Activated naive CD4-positive, alpha-beta T cell treated with anti-CD3 and anti-CD28 coated beads, Interleukin-2, amount 50 U/mL, for 72 hours (primary cell): ENCODE results near the gene MPZL2. TPM values are rescaled to one million over a fixed set of nuclear protein-coding genes. Genes with fewer than 3 reads are reported as not detected.

ENCODE experiments used
- ATAC-seq, 2 donors: fragments of 150-1000 bp; cut with Tn5 transposase; 2 replicates each; pipeline ENCODE4 v1.10.0; 2021; ENCODE audit warnings: mild to moderate bottlenecking in 2 of 2, moderate library complexity in 2 of 2
- DNase-seq, 2 donors: peaks; one replicate each; pipeline ENCODE4 v3.0.0; 2021 to 2022; ENCODE audit warnings: low spot score in 2 of 2
- H3K27ac Mint-ChIP-seq, 2 donors: one replicate each; pipeline ENCODE4 v1.8.0; 2022; ENCODE audit warnings: mild to moderate bottlenecking in 2 of 2, mixed read lengths in 2 of 2
- H3K36me3 Mint-ChIP-seq, 2 donors: one replicate each; pipeline ENCODE4 v1.8.0; 2022; ENCODE audit warnings: mixed read lengths in 2 of 2
- H3K9me3 Mint-ChIP-seq, 2 donors: one replicate each; pipeline ENCODE4 v1.8.0; 2022; ENCODE audit warnings: mixed read lengths in 2 of 2
- total RNA-seq, 2 donors: library from RNA; stranded (reverse); gene quantifications; one replicate each; pipeline ENCODE4 v1.2.3, GENCODE V29; 2022

Gene MPZL2
- total RNA-seq, 2 donors from 2014 or later = 39.4 to 64.1 TPM

- peak overlapping the region in 1 of 2 donors; percentile 95 for H3K27ac Mint-ChIP-seq
- H3K9me3 Mint-ChIP-seq = peaks cover 0 to 5% of the 10 kb centered on the region in 2 donors
- ATAC-seq (no peak), DNase-seq (no peak)
- peaks cover 51 to 63% of the 10 kb centered on the region in 2 donors for H3K36me3 Mint-ChIP-seq
These were observed 42.7 kb downstream of the MPZL2 start for GRCh38 chr11:118221419-118221818.

- H3K36me3 Mint-ChIP-seq = peaks cover 40 to 46% of the 10 kb centered on the region in 2 donors
- ATAC-seq = peak in 1 of 2 donors; percentile 13
- no peak for DNase-seq
These were observed 44.4 kb downstream of the MPZL2 start for GRCh38 chr11:118219732-118220131.

GRCh38 chr11:118219244-118219643 is 44.9 kb downstream of the MPZL2 start:
- ATAC-seq (no peak), DNase-seq (no peak)
- H3K36me3 Mint-ChIP-seq = peaks cover 44 to 49% of the 10 kb centered on the region in 2 donors
- no peaks in the 10 kb centered on the region for H3K9me3 Mint-ChIP-seq
- H3K27ac Mint-ChIP-seq = peak overlapping the region in 1 of 2 donors; percentile 99

More at GRCh38 chr11:118219732-118220131, 44.4 kb downstream of the MPZL2 start:
- Mint-ChIP-seq H3K27ac (peak overlapping the region in 1 of 2 donors; percentile 99), H3K9me3 (no peaks in the 10 kb centered on the region)

- H3K27ac Mint-ChIP-seq = peak overlapping the region in 1 of 2 donors; percentile 99
- H3K9me3 Mint-ChIP-seq = no peaks in the 10 kb centered on the region
- ATAC-seq (peak; percentile 68 to 74), DNase-seq (no peak)
- H3K36me3 Mint-ChIP-seq = peaks cover 48 to 50% of the 10 kb centered on the region in 2 donors
These were observed 46.5 kb downstream of the MPZL2 start for GRCh38 chr11:118217575-118217974.

- peak; percentile 82 for ATAC-seq
- H3K36me3 Mint-ChIP-seq = peaks cover 50 to 56% of the 10 kb centered on the region in 2 donors
- H3K9me3 Mint-ChIP-seq = no peaks in the 10 kb centered on the region
- peak overlapping the region in 1 of 2 donors; percentile 99 for H3K27ac Mint-ChIP-seq
- peak; percentile 57 to 79 for DNase-seq
These were observed 47.2 kb downstream of the MPZL2 start for GRCh38 chr11:118216621-118217481.

GRCh38 chr11:118215765-118216164 is 48.3 kb downstream of the MPZL2 start:
- Mint-ChIP-seq H3K36me3 (peaks cover 60 to 63% of the 10 kb centered on the region in 2 donors), H3K9me3 (no peaks in the 10 kb centered on the region), H3K27ac (peak overlapping the region in 1 of 2 donors; percentile 99)
- no peak for DNase-seq
- no peak for ATAC-seq

GRCh38 chr11:118215262-118215661 is 48.8 kb downstream of the MPZL2 start:
- H3K27ac Mint-ChIP-seq = peak overlapping the region in 1 of 2 donors; percentile 99

GRCh38 chr11:118214210-118214914 is 49.7 kb downstream of the MPZL2 start:
- no peak for DNase-seq
- peaks cover 61 to 63% of the 10 kb centered on the region in 2 donors for H3K36me3 Mint-ChIP-seq
- peak overlapping the region in 1 of 2 donors; percentile 99 for H3K27ac Mint-ChIP-seq
- H3K9me3 Mint-ChIP-seq = no peaks in the 10 kb centered on the region
- ATAC-seq = no peak

More at GRCh38 chr11:118215262-118215661, 48.8 kb downstream of the MPZL2 start:
- Mint-ChIP-seq H3K36me3 (peaks cover 63 to 65% of the 10 kb centered on the region in 2 donors), H3K9me3 (no peaks in the 10 kb centered on the region)
- DNase-seq (no peak), ATAC-seq (no peak)

GRCh38 chr11:118213781-118214180 is 50.3 kb downstream of the MPZL2 start:
- H3K27ac Mint-ChIP-seq = peak overlapping the region in 1 of 2 donors; percentile 99
- DNase-seq = no peak
- no peak for ATAC-seq
- H3K9me3 Mint-ChIP-seq = no peaks in the 10 kb centered on the region
- peaks cover 61 to 62% of the 10 kb centered on the region in 2 donors for H3K36me3 Mint-ChIP-seq

GRCh38 chr11:118213201-118213600 is 50.9 kb downstream of the MPZL2 start:
- H3K9me3 Mint-ChIP-seq = no peaks in the 10 kb centered on the region
- H3K27ac Mint-ChIP-seq = peak overlapping the region in 1 of 2 donors; percentile 58
- ATAC-seq (no peak), DNase-seq (no peak)
- peaks cover 56 to 61% of the 10 kb centered on the region in 2 donors for H3K36me3 Mint-ChIP-seq

- ATAC-seq = no peak
- H3K9me3 Mint-ChIP-seq = no peaks in the 10 kb centered on the region
These were observed 51.3 kb downstream of the MPZL2 start for GRCh38 chr11:118212781-118213191.

GRCh38 chr11:118212131-118212725 is 51.9 kb downstream of the MPZL2 start:
- no peak for DNase-seq
- Mint-ChIP-seq H3K9me3 (no peaks in the 10 kb centered on the region), H3K27ac (peak overlapping the region in 1 of 2 donors; percentile 58), H3K36me3 (peaks cover 56 to 69% of the 10 kb centered on the region in 2 donors)
- no peak for ATAC-seq

More at GRCh38 chr11:118212781-118213191, 51.3 kb downstream of the MPZL2 start:
- Mint-ChIP-seq H3K27ac (peak overlapping the region in 1 of 2 donors; percentile 58), H3K36me3 (peaks cover 56 to 65% of the 10 kb centered on the region in 2 donors)
- DNase-seq = no peak

GRCh38 chr11:118211006-118211405 is 53.1 kb downstream of the MPZL2 start:
- DNase-seq = no peak
- Mint-ChIP-seq H3K36me3 (peaks cover 56 to 82% of the 10 kb centered on the region in 2 donors), H3K27ac (peak overlapping the region in 1 of 2 donors; percentile 11)

GRCh38 chr11:118210323-118210722 is 53.8 kb downstream of the MPZL2 start:
- Mint-ChIP-seq H3K27ac (peak overlapping the region; percentile 11 to 85), H3K9me3 (peaks cover 0 to 4% of the 10 kb centered on the region in 2 donors), H3K36me3 (peaks cover 56 to 87% of the 10 kb centered on the region in 2 donors)
- DNase-seq = no peak
- no peak for ATAC-seq

More at GRCh38 chr11:118211006-118211405, 53.1 kb downstream of the MPZL2 start:
- peaks cover 0 to 3% of the 10 kb centered on the region in 2 donors for H3K9me3 Mint-ChIP-seq
- no peak for ATAC-seq

- H3K27ac Mint-ChIP-seq = peak overlapping the region in 1 of 2 donors; percentile 80
- DNase-seq (no peak), ATAC-seq (peak in 1 of 2 donors; percentile 78)
- H3K9me3 Mint-ChIP-seq = peaks cover 0 to 4% of the 10 kb centered on the region in 2 donors
- peaks cover 50 to 77% of the 10 kb centered on the region in 2 donors for H3K36me3 Mint-ChIP-seq
These were observed 55.1 kb downstream of the MPZL2 start for GRCh38 chr11:118209033-118209432.

GRCh38 chr11:118207079-118207478 is 57.0 kb downstream of the MPZL2 start:
- H3K9me3 Mint-ChIP-seq = peaks cover 0 to 4% of the 10 kb centered on the region in 2 donors
- H3K36me3 Mint-ChIP-seq = peaks cover 30 to 58% of the 10 kb centered on the region in 2 donors
- H3K27ac Mint-ChIP-seq = peak overlapping the region in 1 of 2 donors; percentile 96
- DNase-seq (no peak), ATAC-seq (peak; percentile 62 to 77)
